Hematopoietic multipotent progenitor cell (in vitro differentiated cells): Measurements from ENCODE around the gene ZNRF4. TPM values are rescaled to one million over a fixed set of nuclear protein-coding genes. Genes with fewer than 3 reads are reported as not detected.
"Not testable (repeated sequence)": the region's sequence is repeated elsewhere in the genome, so short reads cannot be mapped to it uniquely, and the experiment has no call there.

Experiments
- DNase-seq, 3 donors: peaks; one replicate each; pipeline ENCODE4 v3.0.0-alpha.2; 2011 to 2015; ENCODE audit warnings: low read depth in 2 of 3, low spot score in 2 of 3
- total RNA-seq: library from RNA; depleted of rRNA; stranded (reverse); fragments of >200 nt; gene quantifications from one replicate; pipeline ENCODE4 v1.2.3, GENCODE V29; 2012

Gene ZNRF4
- total RNA-seq, 1 donor: not detected

DNA sequence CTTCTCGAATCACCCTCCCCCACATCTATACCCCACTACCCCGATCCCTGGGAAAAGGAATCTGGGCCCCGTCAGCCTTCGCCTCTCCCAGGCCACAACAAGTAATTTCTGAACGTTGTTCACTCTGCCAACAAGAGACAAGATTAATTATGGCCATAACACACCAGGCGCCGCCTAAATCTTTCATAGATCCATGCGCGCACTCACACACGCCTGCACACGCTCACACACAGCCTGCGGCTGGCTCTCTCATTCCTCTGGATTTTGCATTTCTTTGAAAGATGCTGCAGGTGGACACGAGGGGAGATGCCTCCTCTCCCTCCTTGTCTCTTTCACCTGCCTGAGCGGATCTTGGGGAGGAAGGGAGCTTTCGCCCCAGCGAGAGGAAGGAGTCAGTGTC, 17.1 kb downstream of the ZNRF4 start:
- DNase-seq: no peak

DNA sequence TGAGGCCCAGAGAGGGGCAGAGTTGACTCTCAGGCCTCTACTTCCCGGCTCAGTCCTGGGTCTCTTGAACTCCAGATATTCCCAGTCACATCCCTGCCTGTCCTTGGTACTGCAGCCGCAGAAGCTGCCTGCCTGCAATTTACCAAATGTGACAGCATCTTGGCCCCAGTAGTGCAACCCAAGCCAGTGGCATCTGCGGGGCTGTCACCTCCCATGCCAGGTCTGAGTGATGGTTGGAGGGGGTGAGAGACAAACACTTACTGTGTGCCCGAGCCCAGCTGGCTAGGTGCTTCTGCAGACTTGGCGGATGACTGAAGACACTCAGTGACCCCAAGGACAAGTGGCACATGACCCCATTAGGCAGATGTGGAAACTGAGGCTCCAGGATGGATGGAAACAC, 18.4 kb downstream of the ZNRF4 start:
- DNase-seq: no peak

DNA sequence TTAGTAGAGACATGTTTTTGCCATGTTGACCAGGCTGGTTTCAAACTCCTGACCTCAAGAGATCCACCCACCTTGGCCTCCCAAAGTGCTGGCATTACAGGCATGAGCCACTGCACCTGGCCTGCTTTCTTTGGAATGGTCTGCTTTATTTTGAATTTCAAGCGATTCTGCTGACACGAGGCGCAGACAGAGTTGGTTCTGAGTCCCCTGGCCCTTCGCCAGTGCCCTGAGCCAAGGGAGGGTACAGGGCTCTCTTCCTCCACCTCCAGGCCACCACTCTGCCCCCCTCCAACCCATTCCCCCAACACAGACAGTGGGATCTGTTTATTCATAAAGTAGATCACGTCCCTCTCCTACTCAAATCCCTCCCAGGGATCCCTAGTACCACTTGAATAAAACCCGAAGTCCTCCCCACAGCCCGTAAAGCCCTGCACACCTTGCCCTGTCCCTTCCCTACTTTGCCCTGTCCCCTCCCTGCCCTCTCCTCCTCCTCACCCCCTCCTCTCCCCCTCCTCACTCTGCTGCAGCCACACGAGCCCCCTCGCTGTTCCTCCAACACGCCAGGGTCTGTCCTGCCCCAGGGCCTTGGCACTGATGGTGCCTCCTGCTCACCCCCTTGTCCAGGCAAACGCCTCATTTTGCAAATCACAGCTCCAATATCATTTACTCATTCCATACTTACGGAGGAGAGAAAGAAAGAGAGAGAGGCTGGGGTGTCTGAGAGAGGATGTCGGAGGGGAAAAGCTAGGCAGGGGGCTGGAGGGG, 22.4 kb downstream of the ZNRF4 start:
- no peak for DNase-seq

DNA sequence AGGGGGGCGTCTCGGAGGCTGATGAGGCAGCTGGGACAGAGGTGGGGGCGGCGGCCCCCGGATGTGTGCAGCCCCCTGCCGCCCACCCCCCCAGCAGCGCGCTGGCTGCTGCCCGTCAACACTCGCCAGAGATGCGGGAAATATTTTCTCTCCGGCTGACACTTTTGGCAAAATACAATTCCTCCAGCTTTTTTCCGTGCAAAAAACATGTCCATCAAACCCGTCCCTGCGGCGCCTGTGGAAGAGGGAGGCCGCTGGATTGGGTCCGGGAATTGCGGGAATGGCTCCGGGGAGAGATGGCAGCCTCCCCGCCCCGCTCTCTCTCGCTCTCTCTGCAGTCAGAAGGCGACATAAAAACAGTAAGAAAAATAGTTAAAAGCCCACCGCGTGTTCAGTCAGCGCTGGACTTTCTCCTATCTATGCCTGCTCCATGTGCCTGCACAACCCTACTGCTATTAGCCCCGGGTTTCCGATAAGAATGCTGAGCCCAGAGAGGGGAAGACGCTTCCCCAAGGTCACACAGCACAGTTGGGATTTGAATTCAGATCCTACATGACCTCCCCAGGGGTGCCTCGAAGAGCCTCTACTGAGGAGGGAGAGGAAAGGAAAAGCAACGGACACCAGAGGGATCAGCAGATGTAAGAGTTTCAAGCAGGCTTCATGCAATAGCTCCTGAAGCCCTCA, 23.2 kb downstream of the ZNRF4 start:
- DNase-seq: no peak

DNA sequence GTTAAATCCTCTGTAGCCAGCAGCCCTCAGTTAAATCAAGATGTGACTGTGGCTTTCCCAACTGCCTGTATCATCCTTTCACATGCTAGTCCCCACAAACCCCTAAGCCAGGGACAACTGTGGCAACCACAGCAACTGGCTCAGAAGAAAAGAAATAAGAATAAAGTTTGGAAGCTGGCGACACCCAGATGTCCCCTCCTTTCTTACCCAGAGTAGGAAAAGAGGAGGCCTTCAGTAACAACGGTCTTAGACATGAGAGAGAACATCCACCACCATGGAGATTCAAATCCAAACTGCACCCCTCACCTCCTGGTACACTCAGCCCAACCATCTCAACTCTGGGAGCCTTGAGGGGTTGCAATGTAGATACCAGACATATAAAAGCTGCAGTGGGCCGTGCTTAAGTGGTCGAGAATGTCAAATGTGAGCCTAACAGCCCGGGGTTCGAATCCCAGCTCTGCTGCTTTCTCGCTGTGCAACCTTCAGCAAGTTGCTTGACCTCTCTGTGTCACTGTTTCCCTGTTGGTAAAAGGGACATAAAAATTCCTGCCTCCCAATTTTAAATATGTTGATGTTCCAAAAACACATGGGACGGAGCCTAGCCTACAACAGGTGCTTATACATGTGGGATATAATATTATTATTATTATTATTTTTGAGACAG, 23.8 kb downstream of the ZNRF4 start:
- no peak for DNase-seq

DNA sequence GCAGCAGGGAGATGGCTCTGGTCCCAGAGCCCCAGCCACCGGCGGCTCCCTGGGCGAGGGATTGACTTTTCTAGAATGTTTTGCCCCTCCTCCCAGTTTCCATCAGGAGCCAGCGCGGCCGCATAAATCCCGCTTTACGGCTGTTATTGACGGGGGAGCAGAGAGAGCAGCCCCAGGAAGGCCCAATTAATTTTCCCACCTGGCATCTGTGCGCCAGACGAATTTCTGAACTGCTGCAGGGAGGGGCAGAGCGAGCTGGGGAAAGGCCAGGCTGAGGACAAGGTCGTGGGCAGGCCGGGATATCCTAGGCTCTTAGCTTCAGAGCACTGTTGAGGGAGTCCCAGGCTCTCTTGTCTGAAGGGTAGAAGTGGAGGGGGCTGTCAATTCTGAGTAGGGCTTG, 24.7 kb downstream of the ZNRF4 start:
- no peak for DNase-seq

DNA sequence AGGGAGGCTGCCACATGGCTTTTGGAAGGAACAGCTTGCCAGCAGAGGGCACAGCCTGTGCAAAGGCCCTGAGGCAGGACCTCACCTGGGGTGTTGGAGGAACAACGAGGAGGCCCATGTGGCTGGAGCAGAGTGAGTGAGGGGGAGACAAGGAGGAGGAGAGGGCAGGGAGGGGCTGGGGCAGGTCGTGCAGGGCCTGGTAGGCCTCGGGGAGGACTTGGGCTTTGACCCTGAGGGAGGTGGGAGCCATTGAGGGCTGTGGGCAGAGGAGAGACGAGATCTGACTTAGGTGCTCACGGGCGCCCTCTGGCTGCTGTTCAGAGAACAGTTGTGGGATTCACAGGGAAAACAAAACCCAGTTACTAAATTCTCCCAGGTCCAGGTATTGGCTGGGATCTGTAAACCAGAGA, 25.2 kb downstream of the ZNRF4 start:
- peak in 2 of 3 donors; percentile 9 to 40 for DNase-seq

DNA sequence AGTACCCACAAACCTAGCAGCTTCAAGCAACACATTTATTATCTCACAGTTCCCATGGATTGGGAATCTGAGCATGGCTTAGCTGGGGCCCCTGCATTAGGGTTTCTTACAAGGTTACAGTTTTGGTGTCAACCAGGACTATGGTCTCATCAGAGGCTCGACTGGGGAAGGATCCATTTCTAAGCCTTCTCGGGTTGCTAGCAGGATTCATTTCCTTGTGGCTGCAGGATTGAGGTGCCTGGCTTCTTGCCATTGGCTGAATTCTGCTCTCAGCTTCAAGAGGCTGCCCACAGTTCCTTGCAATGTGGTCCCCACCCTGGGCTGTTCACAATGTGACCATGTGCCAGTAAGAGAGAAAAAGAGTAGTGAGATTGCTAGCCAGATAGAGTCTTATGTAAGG, 26.7 kb downstream of the ZNRF4 start:
- no peak for DNase-seq

DNA sequence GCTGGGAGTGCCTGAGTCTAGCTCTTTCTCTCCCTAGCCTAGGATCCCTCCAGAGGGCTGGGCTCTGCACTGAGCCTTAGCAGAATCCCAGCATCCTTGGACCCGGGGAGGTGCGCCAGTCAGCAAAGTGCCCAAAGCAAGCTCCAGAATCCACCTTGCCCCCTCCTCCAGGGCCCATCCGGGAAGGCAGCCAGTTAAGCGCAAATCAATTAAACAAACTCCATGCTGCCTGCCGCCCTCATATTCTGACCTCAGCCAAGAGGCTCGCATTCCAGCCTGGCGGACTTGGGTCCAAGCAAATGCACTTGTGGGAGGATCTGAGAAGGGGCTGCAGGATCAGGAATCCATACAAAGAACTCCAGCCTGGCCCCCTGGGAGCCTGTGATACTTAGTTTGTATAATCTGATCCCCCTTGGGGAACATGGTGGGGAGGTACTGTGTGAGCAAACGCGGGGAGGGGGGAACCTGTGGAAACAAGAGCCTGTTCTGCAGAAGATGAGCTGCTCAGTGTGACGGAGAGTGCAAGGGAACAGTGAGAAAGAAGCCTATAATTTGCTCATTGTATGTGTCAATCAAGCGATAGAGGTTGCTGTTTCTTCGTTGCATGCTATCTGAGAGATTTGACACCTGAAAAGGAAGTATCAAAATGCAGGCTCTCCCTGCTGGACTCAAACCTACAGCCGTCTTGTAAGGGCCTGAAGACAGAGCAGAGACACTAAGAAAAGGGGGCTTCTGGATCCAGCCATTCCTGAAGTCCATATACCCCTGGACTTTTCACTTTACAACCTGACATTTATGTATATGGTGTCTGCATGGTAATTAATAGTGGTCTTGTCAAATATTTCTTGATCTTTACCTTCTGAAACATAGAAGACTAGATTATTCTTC, 29.4 kb downstream of the ZNRF4 start:
- DNase-seq: no peak

DNA sequence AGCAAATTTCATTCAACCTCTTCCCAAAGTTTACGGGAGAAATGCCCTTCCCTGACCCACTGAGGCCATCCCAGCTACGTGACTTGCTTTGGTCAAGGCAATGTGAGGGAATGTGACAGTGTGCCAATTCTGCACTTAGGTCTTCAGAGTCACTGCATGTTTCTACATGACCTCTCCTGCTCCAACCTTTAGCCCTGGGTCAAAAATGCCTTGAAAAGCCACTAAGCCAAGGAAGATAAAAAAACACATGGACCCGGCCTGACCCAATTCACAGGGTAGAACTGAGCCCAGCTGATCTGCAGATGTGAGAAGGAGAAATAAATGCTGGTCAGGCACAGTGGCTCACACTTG, 30.0 kb downstream of the ZNRF4 start:
- DNase-seq: no peak

DNA sequence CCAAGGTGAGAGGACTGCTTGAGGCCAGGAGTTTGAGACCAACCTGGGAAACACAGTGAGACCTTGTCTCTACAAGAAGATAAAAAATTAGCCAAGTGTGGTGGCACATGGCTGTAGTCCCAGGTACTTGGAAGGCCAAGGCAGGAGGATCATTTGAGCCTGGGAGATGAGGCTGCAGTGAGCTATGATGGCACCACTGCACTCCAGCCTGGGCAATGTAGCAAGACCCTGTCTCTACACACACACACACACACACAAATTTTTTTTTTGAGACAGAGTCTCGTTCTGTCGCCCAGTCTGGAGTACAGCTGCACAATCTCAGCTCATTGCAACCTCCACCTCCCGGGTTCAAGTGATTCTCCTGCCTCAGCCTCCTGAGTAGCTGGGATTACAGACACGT, 30.4 kb downstream of the ZNRF4 start:
- DNase-seq: not testable (repeated sequence)

DNA sequence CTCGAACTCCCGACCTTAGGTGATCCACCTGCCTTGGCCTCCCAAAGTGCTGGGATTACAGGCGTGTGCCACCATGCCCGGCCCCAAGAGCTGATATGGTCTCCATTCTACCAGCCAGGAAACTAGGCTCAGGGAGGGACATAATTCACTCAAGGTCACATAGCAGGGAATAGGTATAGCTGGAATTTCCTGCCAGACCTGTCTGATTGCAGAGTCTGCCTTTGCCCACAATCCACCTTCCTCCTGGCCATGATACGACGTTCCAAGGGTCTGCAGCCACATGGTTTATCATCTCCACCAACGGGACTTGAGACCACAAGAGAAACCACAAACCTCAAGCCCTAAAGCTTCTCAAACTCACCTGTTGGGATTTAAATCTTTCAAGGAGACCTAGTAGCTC, 32.0 kb downstream of the ZNRF4 start:
- DNase-seq: no peak

DNA sequence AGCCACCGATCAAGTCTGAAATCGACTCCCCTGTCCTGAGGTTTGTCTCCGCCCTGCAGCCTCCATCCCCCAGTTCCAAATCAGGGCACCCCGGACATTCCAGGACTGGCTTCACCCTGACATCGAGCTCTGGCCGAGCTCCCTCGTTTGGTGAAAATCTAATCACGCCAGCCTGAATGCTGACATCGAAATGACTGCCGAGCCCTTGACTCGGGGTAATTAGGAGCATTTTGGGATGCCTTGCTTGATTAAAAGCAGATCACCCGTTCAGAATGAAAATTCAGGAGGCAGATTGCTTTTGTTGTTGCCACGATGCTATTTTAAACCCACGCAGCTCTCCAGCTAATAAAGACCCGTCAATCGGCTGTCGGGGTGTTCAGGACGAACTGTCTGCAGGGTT, 34.3 kb downstream of the ZNRF4 start:
- DNase-seq: no peak

DNA sequence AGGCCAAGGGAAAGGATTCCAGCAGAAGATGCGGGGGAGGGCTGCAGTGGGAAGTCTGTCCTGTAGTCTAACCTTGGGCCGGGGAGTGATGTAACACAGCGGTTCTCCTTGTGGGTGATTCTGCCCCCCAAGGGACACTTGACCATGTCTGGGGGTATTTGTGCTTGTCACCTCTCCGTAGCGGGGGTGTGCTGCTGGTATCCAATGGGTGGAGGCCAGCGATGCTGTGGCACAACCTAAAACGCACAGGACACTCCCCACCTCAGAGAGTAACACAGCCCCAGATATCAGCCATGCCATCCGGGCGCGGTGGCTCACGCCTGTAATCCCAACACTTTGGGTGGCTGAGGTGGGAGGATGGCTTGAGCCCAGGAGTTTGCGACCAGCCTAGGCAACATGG, 36.3 kb downstream of the ZNRF4 start:
- DNase-seq: no peak

DNA sequence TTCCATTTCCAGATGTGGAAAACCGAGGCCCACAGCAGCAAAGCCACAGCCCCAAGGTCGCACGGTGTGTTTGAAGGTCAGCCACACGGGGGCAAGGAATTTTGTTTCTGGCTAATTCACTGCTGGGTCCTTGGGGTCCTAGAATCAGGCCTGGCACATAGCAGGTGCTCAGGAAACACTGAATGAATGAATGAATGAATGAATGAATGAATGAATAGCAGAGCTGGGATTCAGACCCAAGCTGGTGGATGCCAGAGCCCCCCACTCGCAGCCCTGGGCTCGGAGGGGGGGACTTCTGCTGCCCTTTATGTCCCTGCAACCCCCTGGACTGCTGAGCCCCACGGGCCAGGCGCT, 37.0 kb downstream of the ZNRF4 start:
- DNase-seq: no peak

DNA sequence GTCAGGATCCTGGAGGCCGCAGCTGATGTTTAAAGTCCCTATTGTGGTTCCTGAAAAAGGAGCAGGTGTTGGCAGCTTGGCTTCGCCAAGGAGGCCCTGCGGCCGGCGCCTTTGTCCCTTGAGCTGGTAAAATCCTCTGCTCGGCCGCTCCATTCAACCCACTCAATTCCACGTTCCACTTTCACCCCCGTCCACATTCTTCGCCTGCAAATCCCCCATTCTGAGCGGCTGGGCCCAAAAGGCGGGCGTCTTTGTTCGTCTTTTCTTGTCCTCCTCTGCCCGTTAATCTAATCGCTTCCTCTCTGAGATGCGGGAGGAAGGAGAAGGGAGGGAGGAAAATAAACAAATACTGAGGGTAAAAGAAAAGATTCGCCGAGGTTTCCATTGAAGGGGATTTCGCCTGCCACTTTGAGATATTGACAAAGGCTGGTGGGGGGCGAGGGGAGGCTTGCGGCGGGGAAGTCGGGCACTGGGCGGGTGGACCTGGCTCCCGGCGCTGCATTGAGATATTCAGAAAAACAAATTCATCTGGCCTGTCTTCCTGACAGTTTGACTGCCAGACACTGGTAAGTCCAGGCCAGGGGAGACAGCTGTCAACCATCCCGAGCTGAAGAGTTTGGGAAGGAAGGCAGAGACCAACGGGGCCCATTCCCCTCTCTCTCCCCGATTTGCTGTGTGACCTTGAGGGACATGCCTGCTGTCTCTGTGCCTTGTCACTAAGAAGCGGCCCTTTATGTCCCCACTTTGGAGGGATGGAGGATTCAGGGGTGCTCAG, 37.6 kb downstream of the ZNRF4 start:
- DNase-seq: no peak

DNA sequence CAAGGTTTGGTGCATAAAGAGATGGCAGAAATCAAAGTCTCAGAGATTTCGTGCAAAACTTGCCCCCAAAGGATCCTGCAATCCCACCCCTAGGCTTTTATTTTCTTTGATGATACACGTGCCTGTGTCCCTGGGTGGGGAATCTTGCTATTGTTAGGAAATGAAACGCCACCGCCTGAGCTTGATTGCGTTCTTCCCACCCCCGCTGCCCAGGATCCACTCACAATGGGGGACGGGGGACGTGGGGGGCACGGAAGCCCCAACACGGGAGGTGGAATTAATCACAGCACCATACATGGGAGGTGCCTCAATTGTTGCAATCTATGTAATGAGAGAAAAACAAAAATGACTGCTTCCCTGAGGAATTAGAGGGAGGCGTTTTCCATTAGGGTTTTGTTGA, 39.6 kb downstream of the ZNRF4 start:
- DNase-seq: no peak

DNA sequence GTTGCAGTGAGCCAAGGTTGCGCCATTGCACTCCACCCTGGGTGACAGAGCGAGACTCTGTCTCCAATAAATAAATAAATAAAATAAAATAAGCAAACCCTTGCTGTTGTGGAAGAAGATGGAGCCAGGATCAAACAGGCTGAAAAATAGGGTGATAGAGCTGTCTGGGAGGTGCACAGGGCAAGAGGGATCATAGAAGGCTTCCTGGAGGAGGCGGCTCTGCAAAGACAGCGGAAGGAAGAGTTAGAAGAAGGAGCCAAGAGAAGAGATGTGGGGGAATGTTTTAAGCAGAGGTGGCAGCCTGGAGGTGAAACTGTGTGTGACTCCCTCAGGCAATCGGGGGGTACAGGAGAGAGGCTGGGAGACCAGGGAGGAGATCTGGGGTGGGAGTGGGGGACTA, 40.6 kb downstream of the ZNRF4 start:
- no peak for DNase-seq

DNA sequence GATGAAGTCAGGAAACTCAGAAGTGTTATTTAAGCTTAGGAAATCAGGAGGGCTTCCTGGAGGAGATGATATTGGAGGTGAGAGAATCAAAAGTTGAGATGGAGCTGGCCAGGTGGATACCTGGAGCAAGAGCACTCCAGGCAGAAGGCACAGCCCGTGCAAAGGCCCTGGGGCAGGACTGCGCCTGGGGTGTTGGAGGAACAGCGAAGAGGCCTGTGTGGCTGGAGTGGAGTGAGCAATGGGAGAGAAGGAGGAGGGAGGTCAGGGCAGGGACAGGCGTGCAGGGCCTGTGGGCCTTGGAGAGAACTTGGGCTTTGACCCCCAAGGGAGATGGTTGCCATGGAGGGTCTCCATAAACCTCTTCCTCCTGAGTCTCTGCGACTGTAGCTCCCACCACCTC, 42.1 kb downstream of the ZNRF4 start:
- no peak for DNase-seq

DNA sequence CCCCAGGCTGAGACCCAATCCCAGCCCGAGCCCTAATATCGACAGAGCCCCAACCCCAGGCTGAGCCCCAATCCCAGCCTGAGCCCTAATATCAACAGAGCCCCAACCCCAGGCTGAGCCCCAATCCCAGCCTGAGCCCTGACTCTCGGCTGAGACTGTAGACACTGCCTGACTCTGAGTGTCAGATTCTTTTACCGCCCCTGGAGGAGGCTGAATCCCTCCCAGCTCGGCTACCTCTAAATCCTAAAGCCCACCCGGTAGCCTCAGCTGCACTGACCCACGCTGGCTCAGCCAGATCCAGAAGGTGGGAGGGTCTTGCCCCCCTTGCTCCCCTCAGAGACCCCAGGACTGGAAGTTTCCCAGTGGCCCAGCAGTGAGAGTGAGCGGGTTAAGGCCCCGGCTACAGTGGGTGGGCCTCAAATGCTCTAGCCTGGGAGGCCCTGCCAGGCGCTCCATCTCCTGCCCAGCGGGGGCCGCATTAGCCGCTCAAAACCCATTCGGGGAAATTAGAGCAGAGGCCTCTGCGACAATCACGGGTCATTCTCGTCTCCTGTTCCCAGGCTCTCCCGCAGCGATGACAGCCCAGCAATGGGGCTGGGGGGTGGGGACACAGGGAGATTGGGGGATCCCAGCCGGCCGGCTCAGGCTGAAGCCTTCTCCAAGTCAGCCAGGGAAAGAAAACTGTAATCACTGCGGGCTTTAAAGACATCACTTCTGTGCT, 43.8 kb downstream of the ZNRF4 start:
- DNase-seq: no peak
